HL-60 (cell line): ENCODE data around the gene GJC1.

Source experiments
- DNase-seq, 2 experiments: peaks; one replicate each; pipeline ENCODE4 v3.0.0-alpha.2; 2010 to 2020; ENCODE audit warnings: low read depth in 1 of 2, low spot score in 1 of 2
- H3K27ac ChIP-seq: fragments of 250-450 bp; sonication (Bioruptor Pico); replicated peaks from 2 replicates; pipeline ENCODE4 v1.5.1; 2020; ENCODE audit warnings: mild to moderate bottlenecking, moderate library complexity
- H3K27me3 ChIP-seq: fragments of 250-450 bp; sonication (Bioruptor Pico); 2 replicates; pipeline ENCODE4 v1.5.1; 2021; ENCODE audit warnings: mild to moderate bottlenecking, moderate library complexity; ENCODE audit not compliant: insufficient read depth, poor library complexity, severe bottlenecking
- H3K4me3 ChIP-seq: replicated peaks from 2 replicates; pipeline ENCODE4 v1.5.1; 2011; ENCODE audit warnings: mild to moderate bottlenecking, control low read depth, low read length; ENCODE audit not compliant: insufficient read depth
- CTCF ChIP-seq: IDR thresholded peaks from one replicate; pipeline ENCODE4 v1.5.1; 2011; ENCODE audit warnings: low read length, control low read depth, inconsistent platforms; ENCODE audit not compliant: insufficient read depth
- GABPA ChIP-seq: IDR thresholded peaks from 2 replicates; pipeline ENCODE4 v1.6.1; 2012; ENCODE audit warnings: low read depth
- POLR2AphosphoS5 ChIP-seq: IDR thresholded peaks from 2 replicates; pipeline ENCODE4 v1.6.1; 2012; ENCODE audit warnings: low read depth
- REST ChIP-seq: IDR thresholded peaks from 2 replicates; pipeline ENCODE4 v1.6.1; 2012; ENCODE audit warnings: low read depth; ENCODE audit not compliant: insufficient replicate concordance
- SPI1 ChIP-seq: IDR thresholded peaks from 2 replicates; pipeline ENCODE4 v1.6.1; 2012; ENCODE audit warnings: low read depth, mild to moderate bottlenecking, borderline replicate concordance

GJC1 gene

GRCh38 chr17:44754276-44754675 is 75.8 kb downstream of the GJC1 start:
- no peak overlapping the region for H3K4me3 ChIP-seq
- no peak for TF ChIP-seq POLR2AphosphoS5
- TF ChIP-seq CTCF = no peak
- no peak for TF ChIP-seq SPI1
- TF ChIP-seq REST = no peak
- no peak for TF ChIP-seq GABPA
- H3K27me3 ChIP-seq = peaks cover 13% of the 10 kb centered on the region
- no peak for DNase-seq
- H3K27ac ChIP-seq = no peak overlapping the region

- TF ChIP-seq REST (no peak), SPI1 (peak; percentile 39; the same call in 1 of the 2 replicates)
- H3K27ac ChIP-seq = no peak overlapping the region
- DNase-seq = no peak
- no peak overlapping the region for H3K4me3 ChIP-seq
- peaks cover 7% of the 10 kb centered on the region for H3K27me3 ChIP-seq
These were observed 76.9 kb downstream of the GJC1 start for GRCh38 chr17:44752953-44753861.

- DNase-seq = no peak
- TF ChIP-seq REST (no peak), GABPA (no peak), POLR2AphosphoS5 (no peak)
- H3K27ac ChIP-seq = no peak overlapping the region
These were observed 78.3 kb downstream of the GJC1 start for GRCh38 chr17:44751806-44752205.

GRCh38 chr17:44751331-44751730 is 78.8 kb downstream of the GJC1 start:
- TF ChIP-seq GABPA (no peak), POLR2AphosphoS5 (no peak), CTCF (no peak), REST (no peak), SPI1 (no peak)
- Histone ChIP-seq H3K27me3 (no peaks in the 10 kb centered on the region), H3K4me3 (no peak overlapping the region), H3K27ac (no peak overlapping the region)
- no peak for DNase-seq

More at GRCh38 chr17:44751806-44752205, 78.3 kb downstream of the GJC1 start:
- H3K27me3 ChIP-seq = no peaks in the 10 kb centered on the region
- no peak overlapping the region for H3K4me3 ChIP-seq
